ENCODE data around the gene RASA2. TPM values are rescaled to one million over a fixed set of nuclear protein-coding genes. Genes with fewer than 3 reads are reported as not detected.

Gene RASA2
- total RNA-seq, 1 donor from 2014 or later = 9.9 TPM

GRCh38 chr3:141656771-141657170 lies 169.9 kb downstream of the RASA2 start:
- TF ChIP-seq, protein P1, sequence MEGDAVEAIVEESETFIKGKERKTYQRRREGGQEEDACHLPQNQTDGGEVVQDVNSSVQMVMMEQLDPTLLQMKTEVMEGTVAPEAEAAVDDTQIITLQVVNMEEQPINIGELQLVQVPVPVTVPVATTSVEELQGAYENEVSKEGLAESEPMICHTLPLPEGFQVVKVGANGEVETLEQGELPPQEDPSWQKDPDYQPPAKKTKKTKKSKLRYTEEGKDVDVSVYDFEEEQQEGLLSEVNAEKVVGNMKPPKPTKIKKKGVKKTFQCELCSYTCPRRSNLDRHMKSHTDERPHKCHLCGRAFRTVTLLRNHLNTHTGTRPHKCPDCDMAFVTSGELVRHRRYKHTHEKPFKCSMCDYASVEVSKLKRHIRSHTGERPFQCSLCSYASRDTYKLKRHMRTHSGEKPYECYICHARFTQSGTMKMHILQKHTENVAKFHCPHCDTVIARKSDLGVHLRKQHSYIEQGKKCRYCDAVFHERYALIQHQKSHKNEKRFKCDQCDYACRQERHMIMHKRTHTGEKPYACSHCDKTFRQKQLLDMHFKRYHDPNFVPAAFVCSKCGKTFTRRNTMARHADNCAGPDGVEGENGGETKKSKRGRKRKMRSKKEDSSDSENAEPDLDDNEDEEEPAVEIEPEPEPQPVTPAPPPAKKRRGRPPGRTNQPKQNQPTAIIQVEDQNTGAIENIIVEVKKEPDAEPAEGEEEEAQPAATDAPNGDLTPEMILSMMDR (IDR thresholded peaks at IDR 0.05) = no peak
- Mint-ChIP-seq H3K27me3 (ENCODE audit: unreplicated experiment) (peaks cover 46% of the 10 kb centered on the region), H3K36me3 (ENCODE audit: unreplicated experiment) (no peaks in the 10 kb centered on the region), H3K4me1 (ENCODE audit: unreplicated experiment) (peaks cover 10% of the 10 kb centered on the region), H3K4me3 (ENCODE audit: unreplicated experiment) (no peak overlapping the region), H3K9me3 (ENCODE audit: unreplicated experiment) (no peaks in the 10 kb centered on the region), H3K27ac (ENCODE audit: unreplicated experiment) (no peak overlapping the region)
- DNase-seq (ENCODE audit: extremely low spot score, unreplicated experiment) = no peak

- DNase-seq (ENCODE audit: extremely low spot score, unreplicated experiment) = no peak
- H3K27me3 Mint-ChIP-seq (ENCODE audit: unreplicated experiment) = peaks cover 50% of the 10 kb centered on the region
- H3K9me3 Mint-ChIP-seq (ENCODE audit: unreplicated experiment) = no peaks in the 10 kb centered on the region
- peaks cover 10% of the 10 kb centered on the region for H3K4me1 Mint-ChIP-seq (ENCODE audit: unreplicated experiment)
- no peaks in the 10 kb centered on the region for H3K36me3 Mint-ChIP-seq (ENCODE audit: unreplicated experiment)
- H3K27ac Mint-ChIP-seq (ENCODE audit: unreplicated experiment) = no peak overlapping the region
- no peak overlapping the region for H3K4me3 Mint-ChIP-seq (ENCODE audit: unreplicated experiment)
- TF ChIP-seq, protein P1 (IDR thresholded peaks at IDR 0.05) = no peak
Observed at GRCh38 chr3:141657516-141657915, 170.7 kb downstream of the RASA2 start.

GRCh38 chr3:141659821-141660613 lies 173.2 kb downstream of the RASA2 start:
- Mint-ChIP-seq H3K27me3 (ENCODE audit: unreplicated experiment) (peaks cover 52% of the 10 kb centered on the region), H3K4me1 (ENCODE audit: unreplicated experiment) (peaks cover 19% of the 10 kb centered on the region), H3K36me3 (ENCODE audit: unreplicated experiment) (no peaks in the 10 kb centered on the region), H3K9me3 (ENCODE audit: unreplicated experiment) (no peaks in the 10 kb centered on the region), H3K4me3 (ENCODE audit: unreplicated experiment) (peak overlapping the region; percentile 84), H3K27ac (ENCODE audit: unreplicated experiment) (no peak overlapping the region)
- TF ChIP-seq, protein P1 (IDR thresholded peaks at IDR 0.05) = no peak
- DNase-seq (ENCODE audit: extremely low spot score, unreplicated experiment) = peak; percentile 85

GRCh38 chr3:141660614-141660947 lies 173.8 kb downstream of the RASA2 start:
- DNase-seq (ENCODE audit: extremely low spot score, unreplicated experiment) = no peak
- Mint-ChIP-seq H3K9me3 (ENCODE audit: unreplicated experiment) (no peaks in the 10 kb centered on the region), H3K4me3 (ENCODE audit: unreplicated experiment) (peak overlapping the region; percentile 84), H3K36me3 (ENCODE audit: unreplicated experiment) (no peaks in the 10 kb centered on the region), H3K27ac (ENCODE audit: unreplicated experiment) (no peak overlapping the region), H3K4me1 (ENCODE audit: unreplicated experiment) (peaks cover 19% of the 10 kb centered on the region), H3K27me3 (ENCODE audit: unreplicated experiment) (peaks cover 46% of the 10 kb centered on the region)
- TF ChIP-seq, protein P1 (IDR thresholded peaks at IDR 0.05) = no peak

GRCh38 chr3:141661229-141662196 lies 174.7 kb downstream of the RASA2 start:
- H3K27me3 Mint-ChIP-seq (ENCODE audit: unreplicated experiment) = peaks cover 44% of the 10 kb centered on the region
- DNase-seq (ENCODE audit: extremely low spot score, unreplicated experiment) = no peak
- no peak overlapping the region for H3K4me3 Mint-ChIP-seq (ENCODE audit: unreplicated experiment)
- no peaks in the 10 kb centered on the region for H3K9me3 Mint-ChIP-seq (ENCODE audit: unreplicated experiment)
- no peak overlapping the region for H3K27ac Mint-ChIP-seq (ENCODE audit: unreplicated experiment)
- no peaks in the 10 kb centered on the region for H3K36me3 Mint-ChIP-seq (ENCODE audit: unreplicated experiment)
- TF ChIP-seq, protein P1 (IDR thresholded peaks at IDR 0.05) = no peak
- peaks cover 19% of the 10 kb centered on the region for H3K4me1 Mint-ChIP-seq (ENCODE audit: unreplicated experiment)

Data from osteocyte (in vitro differentiated cells).